Thoracic aorta (tissue), 2 donors: Measurements from ENCODE around the gene TAS1R3. TPM values are rescaled to one million over a fixed set of nuclear protein-coding genes. Genes with fewer than 3 reads are reported as not detected.

Experiments
- ATAC-seq: fragments of 150-250 bp; one replicate; pipeline ENCODE4 v1.8.0; 2017; ENCODE audit warnings: low read depth; ENCODE audit not compliant: insufficient number of reproducible peaks, low FRiP score
- DNase-seq: peaks from one replicate; pipeline ENCODE4 v3.0.0-alpha.2; 2020; ENCODE audit warnings: low spot score
- H3K27ac ChIP-seq, 2 donors: fragments of 200-600 bp; sonication (generic); 1 replicate in 1 of 2; 2 replicates in 1 of 2; pipeline ENCODE4 v1.5.1; 2016; ENCODE audit warnings: mild to moderate bottlenecking in 2 of 2, moderate library complexity in 2 of 2
- H3K27me3 ChIP-seq: fragments of 200-600 bp; sonication (generic); replicated peaks from 2 replicates; pipeline ENCODE4 v1.6.0; 2016; ENCODE audit warnings: mild to moderate bottlenecking; ENCODE audit not compliant: insufficient read depth
- H3K36me3 ChIP-seq: fragments of 200-600 bp; sonication (generic); one replicate; pipeline ENCODE4 v1.5.1; 2016
- H3K4me1 ChIP-seq, 2 donors: fragments of 200-600 bp; sonication (generic); 1 replicate in 1 of 2; 2 replicates in 1 of 2; pipeline versions ENCODE4 v1.5.1 to v1.6.0; 2016; ENCODE audit warnings: low read depth in 2 of 2, mild to moderate bottlenecking in 1 of 2; ENCODE audit not compliant: control insufficient read depth in 1 of 2
- H3K4me3 ChIP-seq: fragments of 200-600 bp; sonication (generic); 2 replicates; pipeline ENCODE4 v1.5.1; 2016; ENCODE audit warnings: mild to moderate bottlenecking
- H3K9me3 ChIP-seq: fragments of 200-600 bp; sonication (generic); 2 replicates; pipeline ENCODE4 v1.5.1; 2016
- total RNA-seq, 2 donors: library from RNA; depleted of rRNA; stranded (reverse); fragments of >200 nt; gene quantifications; one replicate each; pipeline versions ENCODE4 v1.1.0 to v1.2.3, GENCODE V29; 2016
- TF ChIP-seq, protein P1 (sequence below): fragments of 200-600 bp; sonication (generic); IDR thresholded peaks from one replicate; pipeline ENCODE4 v1.5.1; 2019; ENCODE audit warnings: antibody characterized with exemption

Gene TAS1R3
- total RNA-seq, 2 donors from 2014 or later, result 0.14 TPM; not detected in 1

DNA sequence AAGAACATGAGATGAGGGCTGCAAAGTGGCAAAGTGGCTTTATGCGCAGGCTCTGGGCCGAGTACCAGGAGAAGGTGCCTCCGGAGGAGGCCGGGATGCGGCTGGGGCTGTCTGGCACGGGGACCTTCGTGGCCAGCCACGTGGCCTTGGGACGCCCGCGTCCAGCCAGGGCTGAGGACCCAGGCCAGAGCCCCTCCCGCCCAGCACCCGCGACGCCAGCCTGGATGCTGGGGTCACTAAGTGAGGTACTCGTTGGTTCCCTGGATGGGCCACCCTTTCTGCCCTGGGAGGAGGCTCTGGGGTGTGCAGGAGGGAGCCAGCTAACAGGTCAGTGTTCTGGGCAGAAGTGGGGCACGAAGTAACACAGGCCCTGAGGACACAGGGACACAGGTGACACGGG, 38.2 kb upstream of the TAS1R3 start:
- no peak for DNase-seq
- no peaks in the 10 kb centered on the region for H3K27me3 ChIP-seq
- ATAC-seq, result no peak
- peaks cover 0 to 15% of the 10 kb centered on the region in 2 donors for H3K4me1 ChIP-seq
- no peak overlapping the region for H3K4me3 ChIP-seq
- H3K27ac ChIP-seq, result no peak overlapping the region
- no peaks in the 10 kb centered on the region for H3K9me3 ChIP-seq
- TF ChIP-seq, protein P1, sequence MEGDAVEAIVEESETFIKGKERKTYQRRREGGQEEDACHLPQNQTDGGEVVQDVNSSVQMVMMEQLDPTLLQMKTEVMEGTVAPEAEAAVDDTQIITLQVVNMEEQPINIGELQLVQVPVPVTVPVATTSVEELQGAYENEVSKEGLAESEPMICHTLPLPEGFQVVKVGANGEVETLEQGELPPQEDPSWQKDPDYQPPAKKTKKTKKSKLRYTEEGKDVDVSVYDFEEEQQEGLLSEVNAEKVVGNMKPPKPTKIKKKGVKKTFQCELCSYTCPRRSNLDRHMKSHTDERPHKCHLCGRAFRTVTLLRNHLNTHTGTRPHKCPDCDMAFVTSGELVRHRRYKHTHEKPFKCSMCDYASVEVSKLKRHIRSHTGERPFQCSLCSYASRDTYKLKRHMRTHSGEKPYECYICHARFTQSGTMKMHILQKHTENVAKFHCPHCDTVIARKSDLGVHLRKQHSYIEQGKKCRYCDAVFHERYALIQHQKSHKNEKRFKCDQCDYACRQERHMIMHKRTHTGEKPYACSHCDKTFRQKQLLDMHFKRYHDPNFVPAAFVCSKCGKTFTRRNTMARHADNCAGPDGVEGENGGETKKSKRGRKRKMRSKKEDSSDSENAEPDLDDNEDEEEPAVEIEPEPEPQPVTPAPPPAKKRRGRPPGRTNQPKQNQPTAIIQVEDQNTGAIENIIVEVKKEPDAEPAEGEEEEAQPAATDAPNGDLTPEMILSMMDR, result no peak
- no peaks in the 10 kb centered on the region for H3K36me3 ChIP-seq

DNA sequence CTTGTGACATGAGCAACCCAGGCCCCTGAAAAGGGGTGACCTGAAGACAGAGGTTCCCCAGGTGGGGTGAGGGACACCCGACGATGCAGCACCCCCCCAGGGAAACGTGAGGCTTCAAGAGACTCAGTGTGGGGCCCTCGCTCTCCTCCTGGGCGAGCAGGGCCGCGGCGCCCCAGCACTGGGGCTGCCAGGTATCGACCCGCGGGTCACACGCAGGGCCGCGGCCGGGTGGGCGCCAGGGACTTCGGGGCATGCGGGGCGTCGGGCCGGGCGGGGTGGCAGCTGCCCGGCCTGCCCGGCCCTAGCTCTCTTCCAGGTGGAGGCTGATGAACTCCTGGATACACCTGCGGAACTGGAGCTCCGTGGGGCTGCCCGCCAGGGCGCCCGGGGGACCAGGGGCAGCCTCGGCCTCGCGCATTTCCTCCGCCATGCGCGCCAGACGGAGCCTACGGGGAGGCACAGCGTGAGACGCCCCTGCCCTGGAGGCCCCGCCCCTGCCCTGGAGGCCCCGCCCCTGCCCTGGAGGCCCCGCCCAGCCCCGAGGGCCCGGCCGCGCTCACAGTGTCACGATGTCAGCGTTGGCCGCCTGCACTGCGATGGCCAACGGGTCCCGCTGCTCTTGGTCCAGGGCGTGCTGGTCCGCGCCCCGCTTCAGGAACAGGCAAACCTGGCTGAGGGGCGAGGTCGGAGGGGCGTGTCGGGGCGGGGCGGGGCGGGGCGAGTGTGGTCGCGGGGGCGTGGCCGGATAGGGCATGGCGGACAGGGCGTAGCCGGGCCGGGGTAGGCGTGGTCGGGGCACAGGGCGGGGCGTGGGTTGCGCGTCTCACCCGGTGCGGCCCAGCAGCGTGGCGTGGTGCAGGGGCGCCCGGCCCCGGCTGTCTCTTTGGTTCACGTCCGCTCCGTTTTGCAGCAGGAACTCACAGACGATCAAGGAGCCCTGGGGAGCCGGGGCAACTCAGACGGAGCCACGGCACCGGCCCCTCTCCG, 37.5 kb upstream of the TAS1R3 start:
- H3K9me3 ChIP-seq, result no peaks in the 10 kb centered on the region
- ATAC-seq (no peak), DNase-seq (no peak)
- H3K4me3 ChIP-seq, result no peak overlapping the region
- peaks cover 0 to 15% of the 10 kb centered on the region in 2 donors for H3K4me1 ChIP-seq
- H3K27me3 ChIP-seq, result no peaks in the 10 kb centered on the region
- TF ChIP-seq, protein P1, result no peak
- no peak overlapping the region for H3K27ac ChIP-seq
- H3K36me3 ChIP-seq, result no peaks in the 10 kb centered on the region

DNA sequence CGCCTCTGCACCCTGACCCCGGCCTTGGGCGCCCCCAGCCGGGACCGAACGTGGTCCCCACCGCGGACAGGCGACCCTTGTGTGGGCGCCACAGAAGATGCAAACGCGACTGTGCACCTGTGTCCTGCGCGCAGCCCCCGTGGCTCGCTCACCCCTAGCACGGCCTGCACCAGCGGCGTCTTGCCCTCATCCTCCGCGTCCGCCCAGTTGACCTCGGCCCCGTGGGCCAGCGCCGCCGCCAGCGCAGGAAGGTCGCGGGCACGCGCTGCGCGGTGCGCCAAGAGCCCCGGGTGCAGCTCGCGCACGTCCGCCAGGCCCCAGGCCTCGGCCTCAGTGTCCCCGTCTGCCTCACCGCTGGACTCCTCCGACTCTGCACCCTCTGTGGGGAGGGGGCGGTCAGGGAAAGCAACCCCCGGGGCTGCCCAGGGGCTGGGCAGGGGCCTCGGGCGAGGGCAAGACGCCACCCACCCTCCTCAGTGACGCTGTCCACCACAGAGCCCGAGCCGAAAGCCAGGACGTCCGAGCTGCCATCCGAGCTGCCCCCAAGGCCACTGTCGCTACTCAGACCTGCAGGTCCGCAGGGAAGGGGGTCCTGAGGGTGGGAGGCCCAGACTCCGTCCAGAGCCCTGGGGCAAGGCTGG, 36.7 kb upstream of the TAS1R3 start:
- H3K36me3 ChIP-seq, result no peaks in the 10 kb centered on the region
- TF ChIP-seq, protein P1, result no peak
- no peak for ATAC-seq

DNA sequence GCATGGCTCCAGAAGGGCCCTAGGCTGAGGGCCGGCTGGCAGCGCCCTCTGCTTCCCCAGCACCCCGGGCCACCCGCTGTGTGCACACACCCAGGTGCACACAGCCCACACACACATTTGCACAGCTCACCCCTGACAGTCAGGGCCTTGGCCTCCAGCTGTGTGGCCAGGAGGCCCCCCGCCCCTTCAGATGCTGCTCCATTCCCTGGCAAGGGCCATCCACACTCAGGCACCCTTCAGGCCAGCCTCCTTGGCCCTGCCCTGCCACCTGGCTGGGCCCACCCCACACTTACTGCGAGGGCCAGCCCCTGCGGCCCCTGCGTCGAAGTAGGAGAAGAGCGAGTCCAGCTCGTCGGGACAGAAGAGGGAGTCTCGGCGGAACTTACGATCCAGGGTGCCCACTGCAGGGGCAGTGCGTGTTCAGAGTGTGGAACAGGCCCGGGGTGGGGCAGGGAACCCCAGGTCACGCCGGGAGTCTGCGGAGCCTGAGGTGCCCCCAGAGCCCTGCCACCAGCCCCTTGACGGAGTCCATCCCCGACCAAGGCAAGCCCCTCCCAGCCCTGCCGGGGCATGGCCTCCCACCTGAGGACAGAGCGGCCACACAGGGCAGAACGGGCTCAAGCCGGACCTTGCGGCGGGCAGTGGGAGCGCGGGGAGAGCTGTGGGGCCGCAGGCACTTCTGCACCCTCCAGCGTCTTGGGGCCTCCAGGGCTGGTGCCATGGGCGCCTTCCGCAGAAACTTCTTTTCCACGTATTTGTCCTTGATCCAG, 35.7 kb upstream of the TAS1R3 start:
- ATAC-seq (no peak), DNase-seq (no peak)
- no peaks in the 10 kb centered on the region for H3K36me3 ChIP-seq

More for the DNA sequence above, 36.7 kb upstream of the TAS1R3 start:
- Histone ChIP-seq H3K27me3 (no peaks in the 10 kb centered on the region), H3K4me3 (no peak overlapping the region), H3K27ac (no peak overlapping the region), H3K4me1 (peaks cover 0 to 15% of the 10 kb centered on the region in 2 donors), H3K9me3 (no peaks in the 10 kb centered on the region)
- DNase-seq, result no peak

More for the DNA sequence above, 35.7 kb upstream of the TAS1R3 start:
- H3K4me3 ChIP-seq, result no peak overlapping the region
- no peaks in the 10 kb centered on the region for H3K9me3 ChIP-seq
- no peaks in the 10 kb centered on the region for H3K27me3 ChIP-seq
- TF ChIP-seq, protein P1, result no peak
- no peak overlapping the region for H3K27ac ChIP-seq
- H3K4me1 ChIP-seq, result peaks cover 0 to 14% of the 10 kb centered on the region in 2 donors
